Measurements from ENCODE around the gene PRKCQ. TPM values are rescaled to one million over a fixed set of nuclear protein-coding genes. Genes with fewer than 3 reads are reported as not detected.
"Not testable (repeated sequence)": the region's sequence is repeated elsewhere in the genome, so short reads cannot be mapped to it uniquely, and the experiment has no call there.

Gene PRKCQ
- polyA plus RNA-seq, 3 donors = 14.6 to 16.0 (median 15.3) TPM

- DNase-seq = no peak
Observed at GRCh38 chr10:6494442-6494819, 85.6 kb downstream of the PRKCQ start.

GRCh38 chr10:6493521-6494441 is 86.3 kb downstream of the PRKCQ start:
- DNase-seq = no peak

DNA sequence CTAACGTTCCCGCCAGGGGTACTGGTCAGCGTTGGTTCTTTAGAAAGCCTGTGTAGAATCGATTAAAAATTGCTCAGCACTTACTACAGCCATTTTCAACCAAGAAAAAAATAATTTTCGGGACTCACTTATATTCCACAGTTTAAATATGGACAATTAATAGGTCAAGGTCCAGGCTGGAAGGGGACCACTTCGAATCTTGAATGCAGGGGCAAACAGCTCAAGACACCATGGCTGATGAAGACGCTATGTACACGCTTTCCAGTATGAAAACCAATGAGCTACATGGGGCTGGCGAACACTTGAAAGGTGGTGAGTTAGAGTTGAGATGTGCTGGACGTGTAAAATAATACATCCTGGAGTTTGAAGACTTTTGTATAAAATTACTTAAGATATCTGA is 87.2 kb downstream of the PRKCQ start:
- no peak for DNase-seq

GRCh38 chr10:6491841-6492609 is 88.1 kb downstream of the PRKCQ start:
- DNase-seq = no peak

DNA sequence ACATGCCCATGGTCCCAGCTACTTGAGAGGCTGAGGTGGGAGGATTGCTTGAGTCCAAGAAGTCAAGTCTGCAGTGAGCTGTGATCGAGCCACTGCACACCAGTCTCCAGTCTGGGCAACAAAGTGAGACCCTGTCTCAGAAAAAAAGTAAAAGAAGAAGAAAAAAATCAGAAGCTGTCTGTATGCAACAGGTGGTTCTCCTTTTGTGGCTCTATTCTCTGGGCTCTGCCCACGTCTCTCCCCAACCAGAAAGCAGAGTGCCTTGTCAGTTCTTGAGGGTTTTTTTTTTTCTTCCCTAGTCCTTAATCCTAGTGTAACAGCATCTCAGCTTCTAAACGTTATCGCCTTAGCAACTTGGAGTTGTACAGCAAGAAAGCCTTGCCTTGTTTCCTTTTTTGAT is 89.5 kb downstream of the PRKCQ start:
- DNase-seq = no peak

DNA sequence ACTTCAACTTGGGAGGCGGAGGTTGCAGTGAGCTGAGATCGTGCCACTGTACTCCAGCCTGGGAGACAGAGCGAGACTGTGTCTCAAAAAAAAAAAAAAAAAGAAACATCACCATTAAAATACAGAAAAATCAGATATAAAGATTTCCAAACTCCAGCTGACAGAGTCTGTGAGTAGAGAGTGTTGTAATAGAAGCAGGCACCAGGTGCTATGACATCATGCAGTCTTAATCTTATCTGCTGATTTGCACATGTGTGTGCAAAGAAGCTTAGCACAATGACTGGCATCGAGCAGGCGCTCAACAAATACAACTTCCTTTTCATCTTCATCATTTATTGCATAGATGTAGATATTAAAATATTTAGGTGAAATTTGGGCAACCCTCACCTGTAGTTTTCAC is 92.2 kb downstream of the PRKCQ start:
- DNase-seq = no peak

- no peak for DNase-seq
Observed at GRCh38 chr10:6486309-6486708, 93.8 kb downstream of the PRKCQ start.

DNA sequence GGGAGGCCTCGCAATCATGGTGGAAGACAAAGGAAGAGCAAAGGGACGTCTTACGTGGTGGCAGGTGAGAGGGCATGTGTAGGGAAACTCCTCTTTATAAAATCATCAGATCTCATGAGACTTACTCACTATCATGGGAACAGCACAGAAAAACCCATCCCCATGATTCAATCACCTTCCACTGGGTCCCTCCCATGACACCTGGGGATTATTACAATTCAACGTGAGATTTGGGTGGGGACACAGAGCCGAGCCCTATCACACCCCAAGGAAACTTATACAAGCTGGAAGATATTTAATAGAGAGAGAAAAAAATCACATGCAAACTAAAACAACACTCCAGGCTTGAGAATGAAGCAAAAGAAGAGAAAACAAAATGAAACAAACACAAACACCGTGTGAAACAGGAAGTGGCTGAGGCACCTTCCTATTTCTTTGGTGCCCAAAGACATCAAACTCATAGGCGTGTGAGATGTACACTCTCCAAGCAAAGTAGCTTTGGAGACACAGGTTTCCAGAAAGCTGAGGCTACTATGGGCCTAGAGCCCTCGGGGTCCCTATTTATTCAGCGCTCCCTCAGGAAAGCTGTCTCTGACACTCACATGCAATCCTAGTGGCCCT is 97.2 kb downstream of the PRKCQ start:
- DNase-seq = no peak

GRCh38 chr10:6478722-6479121 is 101.4 kb downstream of the PRKCQ start:
- no peak for DNase-seq

GRCh38 chr10:6476989-6477388 is 103.1 kb downstream of the PRKCQ start:
- DNase-seq = no peak

DNA sequence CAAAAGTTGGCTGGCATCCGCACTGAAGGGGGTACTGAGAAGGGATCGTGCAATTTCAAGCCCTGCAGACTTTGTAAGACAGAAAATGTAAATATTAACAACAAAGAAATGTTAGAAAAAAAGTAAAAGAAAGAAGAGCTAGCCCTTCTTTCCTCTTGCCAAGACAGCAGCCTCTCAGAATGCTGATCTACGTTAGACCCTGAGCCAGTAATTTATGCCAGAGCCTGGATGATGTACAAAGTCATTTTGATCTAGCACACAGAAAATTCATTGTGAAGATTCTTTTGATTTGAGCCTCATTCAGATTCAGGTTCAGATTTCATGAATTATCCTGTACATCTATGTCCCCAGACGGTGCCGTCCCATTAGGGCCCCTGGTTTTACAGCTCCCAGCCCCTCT is 105.2 kb downstream of the PRKCQ start:
- DNase-seq = no peak

DNA sequence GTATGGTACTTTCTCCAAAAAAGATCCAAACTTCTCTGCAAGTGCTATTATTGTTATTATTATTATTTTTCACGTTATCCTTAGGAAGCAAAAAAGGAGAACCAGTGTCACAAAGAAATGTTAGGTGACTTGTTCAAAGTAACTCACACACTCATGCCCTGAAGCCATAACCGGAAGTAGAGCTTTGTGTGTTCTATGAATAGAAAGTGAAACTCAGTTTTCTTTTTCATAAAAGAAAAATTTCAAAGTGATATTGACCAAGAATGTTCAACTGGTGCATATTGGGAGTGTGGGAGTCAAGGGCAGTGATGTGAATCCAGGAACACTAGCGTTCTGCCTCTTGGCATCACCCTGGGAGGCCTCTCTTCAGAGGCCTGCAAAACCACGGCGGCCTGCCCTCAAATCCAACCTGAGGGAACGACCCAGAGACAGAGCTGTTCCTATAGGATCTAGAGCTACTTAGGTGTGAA is 106.1 kb downstream of the PRKCQ start:
- no peak for DNase-seq

- no peak for DNase-seq
Observed at GRCh38 chr10:6473430-6473829, 106.6 kb downstream of the PRKCQ start.

- not testable (repeated sequence) for DNase-seq
Observed at GRCh38 chr10:6472710-6473005, 107.4 kb downstream of the PRKCQ start.

DNA sequence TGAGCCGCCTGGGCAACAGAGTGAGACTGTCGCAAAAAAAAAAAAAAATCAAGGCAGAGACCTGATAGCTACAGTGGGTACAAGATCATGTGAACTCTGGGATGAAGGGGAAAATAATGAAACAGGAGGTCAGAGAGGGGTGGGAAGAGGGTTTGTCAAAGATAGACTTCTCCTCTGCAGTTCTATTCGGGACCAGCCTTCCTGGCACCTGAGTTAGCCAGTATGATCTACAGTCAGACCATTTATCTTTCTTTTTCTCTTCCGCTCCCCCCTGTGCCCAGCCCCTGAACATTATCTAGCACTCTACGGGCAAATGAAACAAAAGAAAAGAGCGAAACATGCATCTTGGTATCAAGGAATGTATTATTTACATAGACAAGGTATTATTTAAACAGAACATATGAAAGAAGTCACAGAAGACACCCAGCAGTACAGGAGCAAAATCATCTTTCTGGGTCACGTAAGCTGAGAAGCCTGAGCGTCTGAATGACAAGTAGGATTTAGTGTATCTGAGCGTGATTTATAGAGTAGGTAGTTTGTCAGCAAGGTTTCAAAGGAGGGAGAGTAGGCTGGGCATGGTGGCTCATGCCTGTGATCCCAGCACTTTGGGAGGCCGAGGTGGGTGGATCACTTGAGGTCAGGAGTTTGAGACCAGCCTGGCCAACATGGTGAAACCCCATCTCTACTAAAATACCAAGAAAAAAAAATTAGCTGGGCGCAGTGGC is 109.0 kb downstream of the PRKCQ start:
- DNase-seq = no peak

DNA sequence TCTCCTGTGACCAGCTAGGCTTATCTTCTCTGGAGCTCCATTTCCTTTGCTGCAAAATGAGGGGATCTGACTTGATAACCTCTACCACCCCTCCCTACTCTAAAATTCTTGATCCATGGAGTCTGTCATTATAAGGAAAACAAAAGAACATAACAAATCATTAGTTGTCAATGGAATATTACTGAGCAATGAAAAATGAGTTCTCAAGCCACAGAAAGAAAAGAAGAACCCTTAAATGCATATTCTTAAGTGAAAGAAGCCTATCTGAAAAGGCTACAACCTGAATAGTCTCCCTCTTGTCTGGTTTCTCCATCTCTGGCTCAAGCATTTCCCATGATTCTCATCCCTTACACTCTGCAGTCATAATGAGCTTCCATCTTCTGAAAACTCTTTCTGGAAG is 110.4 kb downstream of the PRKCQ start:
- no peak for DNase-seq

DNA sequence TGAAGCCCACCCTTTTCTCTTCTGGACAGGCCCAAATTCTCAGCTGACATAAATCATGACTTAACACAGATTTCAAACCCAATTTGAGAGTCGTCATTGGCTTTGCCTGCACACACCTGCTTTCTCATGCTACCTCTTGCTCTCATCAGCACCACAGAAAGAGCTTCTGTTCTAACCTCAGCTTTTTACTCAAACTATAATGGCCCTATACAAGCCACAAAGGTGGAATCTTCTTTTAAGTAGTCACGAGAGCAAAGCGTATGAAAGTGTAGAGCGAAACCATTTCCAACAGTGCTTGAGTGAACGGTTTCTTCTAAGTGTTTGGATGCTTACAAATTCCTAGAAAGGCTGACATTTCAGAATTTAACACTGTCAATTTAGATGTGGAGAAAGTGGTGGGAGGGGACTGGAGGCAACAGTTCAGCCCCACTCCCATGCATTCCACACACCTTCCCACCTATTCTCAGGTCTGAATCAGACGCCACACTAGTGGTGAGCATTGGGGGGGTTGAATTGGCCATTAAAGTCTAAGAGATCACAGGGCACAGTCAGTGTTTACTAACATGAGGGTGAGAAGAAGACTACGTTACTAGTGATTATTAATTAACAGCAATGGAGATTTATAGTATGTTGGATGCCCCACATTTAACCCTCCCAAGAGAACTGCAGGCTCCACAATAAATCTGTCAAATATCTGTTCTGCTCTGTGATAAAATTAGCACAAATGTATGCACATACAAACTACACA is 114.0 kb downstream of the PRKCQ start:
- DNase-seq = no peak

DNA sequence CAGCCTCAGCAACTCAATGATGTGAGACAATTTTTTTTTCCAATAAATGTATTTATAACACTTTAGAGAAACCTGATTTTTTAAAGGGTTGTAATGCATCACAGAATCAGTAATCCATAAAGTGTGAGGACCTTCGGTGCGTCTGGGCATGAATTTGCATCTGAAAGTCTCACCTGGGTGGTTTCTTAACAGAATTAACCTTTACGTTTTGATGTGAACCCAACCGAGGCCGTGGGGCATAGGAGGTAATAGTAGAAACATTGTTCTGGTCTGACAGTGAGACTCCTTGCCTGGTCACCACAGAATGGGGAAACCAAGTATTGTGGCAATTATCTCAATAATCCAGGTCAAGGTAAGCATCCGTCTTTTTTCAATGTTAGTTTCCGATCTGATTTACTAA is 114.6 kb downstream of the PRKCQ start:
- no peak for DNase-seq

DNA sequence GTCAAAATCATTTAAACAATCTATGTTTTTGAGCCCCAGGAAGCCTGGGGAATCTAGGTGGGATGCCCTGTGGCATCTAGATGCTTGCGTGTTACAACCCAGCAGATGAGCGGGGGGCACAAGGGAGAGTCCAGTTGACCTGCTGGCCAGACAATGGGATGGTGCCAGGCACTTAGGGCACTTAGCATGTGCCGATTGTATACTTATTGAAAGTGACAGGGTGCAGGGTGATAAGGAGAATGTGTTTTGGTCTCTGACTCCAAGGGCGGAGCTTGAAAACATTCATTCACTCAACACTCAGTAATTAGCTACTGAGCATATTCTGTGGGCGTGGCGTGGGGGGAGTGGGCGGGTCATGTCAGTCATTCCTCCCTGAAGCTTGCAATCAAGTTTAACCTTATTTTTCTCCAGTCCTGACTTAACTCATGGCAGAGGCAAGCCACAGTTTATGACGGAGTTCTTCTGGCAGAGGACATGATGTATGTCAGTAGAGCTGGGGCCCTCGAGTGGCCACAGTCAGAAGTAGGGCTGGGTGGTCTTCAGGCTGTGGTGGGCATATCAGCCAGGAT is 115.1 kb downstream of the PRKCQ start:
- no peak for DNase-seq

DNA sequence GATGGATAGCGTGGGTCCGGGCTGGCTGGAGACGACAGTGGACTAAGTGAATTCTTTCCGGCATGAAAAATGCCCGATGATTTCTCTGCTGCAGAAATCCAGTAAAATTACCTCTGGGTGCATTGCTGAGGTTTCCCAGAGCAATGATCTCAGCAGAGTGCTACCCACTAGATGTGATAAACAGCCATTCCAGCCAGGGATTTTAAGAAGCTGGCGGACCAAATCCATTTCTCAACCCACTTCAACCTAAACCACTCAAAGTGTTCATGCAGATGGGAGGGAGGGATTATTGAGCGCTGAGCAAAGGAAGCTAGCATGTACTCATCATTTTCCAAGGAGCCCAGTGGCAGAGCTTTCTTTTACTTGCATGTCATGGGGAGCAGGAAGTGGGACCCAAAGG is 116.7 kb downstream of the PRKCQ start:
- DNase-seq = no peak

DNA sequence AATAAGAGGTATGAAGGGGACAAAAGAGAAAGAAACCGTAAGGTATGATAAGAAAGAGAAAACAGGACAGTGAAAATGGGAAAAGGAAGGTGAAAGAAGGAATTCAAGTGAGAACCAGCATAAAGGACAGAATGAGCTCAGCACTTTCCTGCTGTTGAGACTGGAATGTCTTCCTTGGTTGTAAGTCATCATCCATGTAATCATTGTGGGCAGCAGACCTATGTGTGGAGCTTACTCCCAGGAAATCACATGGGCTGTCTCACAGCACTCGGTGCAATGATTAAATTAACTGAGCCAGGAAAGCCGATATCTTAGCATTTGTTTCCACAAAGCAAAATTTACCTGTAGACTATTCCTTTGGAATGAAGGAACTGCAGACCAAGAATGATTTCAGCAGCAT is 118.1 kb downstream of the PRKCQ start:
- no peak for DNase-seq
